Measurements from ENCODE around the gene TNFAIP6.
"Not testable (repeated sequence)": the region's sequence is repeated elsewhere in the genome, so short reads cannot be mapped to it uniquely, and the experiment has no call there.

Gene TNFAIP6

GRCh38 chr2:151357359-151357758, at the start of gene TNFAIP6:
Gene TNFAIP6, plus strand, starts transcription at chr2:151357592. Its CDS starts 75 bp downstream, at chr2:151357667.
- DNase-seq (ENCODE audit: low read depth in 3 of 3) = no peak

- not testable (repeated sequence) for DNase-seq (ENCODE audit: low read depth in 3 of 3)
Observed at GRCh38 chr2:151310313-151310712, 47.1 kb upstream of the TNFAIP6 start.

- DNase-seq (ENCODE audit: low read depth in 3 of 3) = not testable (repeated sequence)
Observed at GRCh38 chr2:151312440-151312839, 45.0 kb upstream of the TNFAIP6 start.

- DNase-seq (ENCODE audit: low read depth in 3 of 3) = no peak
Observed at GRCh38 chr2:151315381-151315903, 42.0 kb upstream of the TNFAIP6 start.

- DNase-seq (ENCODE audit: low read depth in 3 of 3) = no peak
Observed at GRCh38 chr2:151325581-151326095, 31.8 kb upstream of the TNFAIP6 start.

- no peak for DNase-seq (ENCODE audit: low read depth in 3 of 3)
Observed at GRCh38 chr2:151326554-151326953, 30.8 kb upstream of the TNFAIP6 start.

- no peak for DNase-seq (ENCODE audit: low read depth in 3 of 3)
Observed at GRCh38 chr2:151329998-151330397, 27.4 kb upstream of the TNFAIP6 start.

- no peak for DNase-seq (ENCODE audit: low read depth in 3 of 3)
Observed at GRCh38 chr2:151333083-151333482, 24.3 kb upstream of the TNFAIP6 start.

- no peak for DNase-seq (ENCODE audit: low read depth in 3 of 3)
Observed at GRCh38 chr2:151334082-151334815, 23.1 kb upstream of the TNFAIP6 start.

- no peak for DNase-seq (ENCODE audit: low read depth in 3 of 3)
Observed at GRCh38 chr2:151336863-151337371, 20.5 kb upstream of the TNFAIP6 start.

GRCh38 chr2:151337643-151338042, 19.7 kb upstream of the TNFAIP6 start:
- no peak for DNase-seq (ENCODE audit: low read depth in 3 of 3)

- no peak for DNase-seq (ENCODE audit: low read depth in 3 of 3)
Observed at GRCh38 chr2:151338115-151338514, 19.3 kb upstream of the TNFAIP6 start.

GRCh38 chr2:151343073-151343472, 14.3 kb upstream of the TNFAIP6 start:
- no peak for DNase-seq (ENCODE audit: low read depth in 3 of 3)

GRCh38 chr2:151344191-151344590, 13.2 kb upstream of the TNFAIP6 start:
- DNase-seq (ENCODE audit: low read depth in 3 of 3) = not testable (repeated sequence)

GRCh38 chr2:151344906-151345305, 12.5 kb upstream of the TNFAIP6 start:
- DNase-seq (ENCODE audit: low read depth in 3 of 3) = no peak

GRCh38 chr2:151347294-151347693, 10.1 kb upstream of the TNFAIP6 start:
- DNase-seq (ENCODE audit: low read depth in 3 of 3) = no peak

GRCh38 chr2:151347906-151348305, 9.5 kb upstream of the TNFAIP6 start:
- DNase-seq (ENCODE audit: low read depth in 3 of 3) = no peak

GRCh38 chr2:151350579-151351195, 6.7 kb upstream of the TNFAIP6 start:
- no peak for DNase-seq (ENCODE audit: low read depth in 3 of 3)

- DNase-seq (ENCODE audit: low read depth in 3 of 3) = no peak
Observed at GRCh38 chr2:151353995-151354394, 3.4 kb upstream of the TNFAIP6 start.

GRCh38 chr2:151354807-151355206, 2.6 kb upstream of the TNFAIP6 start:
- DNase-seq (ENCODE audit: low read depth in 3 of 3) = no peak

GRCh38 chr2:151358166-151358970, 976 bp downstream of the TNFAIP6 start:
- DNase-seq (ENCODE audit: low read depth in 3 of 3) = no peak

All from stimulated activated CD4-positive, alpha-beta T cell treated with anti-CD3 and anti-CD28 coated beads, TNF-alpha, amount 100 ng/mL, for 4 hours (primary cell).